ENCODE data around the gene CHD5.

CHD5 gene

GRCh38 chr1:6152882-6153281, 27.2 kb downstream of the CHD5 start:
- peaks cover 2 to 4% of the 10 kb centered on the region in 2 experiments for H3K4me1 ChIP-seq (ENCODE audit: control insufficient read depth in 1 of 2, insufficient read depth in 1 of 2, low read depth in 1 of 2, low read length in 1 of 2)
- no peaks in the 10 kb centered on the region for H3K36me3 ChIP-seq
- no peaks in the 10 kb centered on the region for H3K9me3 ChIP-seq
- H3K4me3 ChIP-seq (ENCODE audit: low read depth in 1 of 2, low read length in 1 of 2) = no peak overlapping the region
- no peak for TF ChIP-seq CTCF (IDR thresholded peaks at IDR 0.05)
- no peak overlapping the region for H3K27ac ChIP-seq
- H3K27me3 ChIP-seq = peaks cover 26% of the 10 kb centered on the region

GRCh38 chr1:6152181-6152580, 27.9 kb downstream of the CHD5 start:
- H3K4me1 ChIP-seq (ENCODE audit: control insufficient read depth in 1 of 2, insufficient read depth in 1 of 2, low read depth in 1 of 2, low read length in 1 of 2) = peaks cover 2 to 4% of the 10 kb centered on the region in 2 experiments
- peaks cover 33% of the 10 kb centered on the region for H3K27me3 ChIP-seq
- no peak overlapping the region for H3K27ac ChIP-seq
- TF ChIP-seq CTCF (IDR thresholded peaks at IDR 0.05) = no peak
- no peaks in the 10 kb centered on the region for H3K9me3 ChIP-seq
- H3K4me3 ChIP-seq (ENCODE audit: low read depth in 1 of 2, low read length in 1 of 2) = no peak overlapping the region
- no peaks in the 10 kb centered on the region for H3K36me3 ChIP-seq

GRCh38 chr1:6151291-6151822, 28.8 kb downstream of the CHD5 start:
- Histone ChIP-seq H3K36me3 (no peaks in the 10 kb centered on the region), H3K4me3 (ENCODE audit: low read depth in 1 of 2, low read length in 1 of 2) (no peak overlapping the region), H3K27ac (no peak overlapping the region), H3K9me3 (no peaks in the 10 kb centered on the region), H3K4me1 (ENCODE audit: control insufficient read depth in 1 of 2, insufficient read depth in 1 of 2, low read depth in 1 of 2, low read length in 1 of 2) (peaks cover 2 to 4% of the 10 kb centered on the region in 2 experiments), H3K27me3 (peaks cover 41% of the 10 kb centered on the region)
- TF ChIP-seq CTCF (IDR thresholded peaks at IDR 0.05) = no peak

- TF ChIP-seq CTCF (IDR thresholded peaks at IDR 0.05) = no peak
- Histone ChIP-seq H3K9me3 (no peaks in the 10 kb centered on the region), H3K27me3 (peaks cover 41% of the 10 kb centered on the region)
Measured at GRCh38 chr1:6150006-6150938, 29.8 kb downstream of the CHD5 start.

GRCh38 chr1:6149597-6149996, 30.5 kb downstream of the CHD5 start:
- H3K9me3 ChIP-seq = no peaks in the 10 kb centered on the region
- no peak overlapping the region for H3K27ac ChIP-seq
- H3K36me3 ChIP-seq = no peaks in the 10 kb centered on the region
- TF ChIP-seq CTCF (IDR thresholded peaks at IDR 0.05) = no peak
- H3K27me3 ChIP-seq = peaks cover 41% of the 10 kb centered on the region
- H3K4me1 ChIP-seq (ENCODE audit: control insufficient read depth in 1 of 2, insufficient read depth in 1 of 2, low read depth in 1 of 2, low read length in 1 of 2) = peaks cover 2 to 4% of the 10 kb centered on the region in 2 experiments
- H3K4me3 ChIP-seq (ENCODE audit: low read depth in 1 of 2, low read length in 1 of 2) = no peak overlapping the region

More at GRCh38 chr1:6150006-6150938, 29.8 kb downstream of the CHD5 start:
- Histone ChIP-seq H3K4me3 (ENCODE audit: low read depth in 1 of 2, low read length in 1 of 2) (no peak overlapping the region), H3K36me3 (no peaks in the 10 kb centered on the region), H3K4me1 (ENCODE audit: control insufficient read depth in 1 of 2, insufficient read depth in 1 of 2, low read depth in 1 of 2, low read length in 1 of 2) (peaks cover 2 to 4% of the 10 kb centered on the region in 2 experiments), H3K27ac (no peak overlapping the region)
